ENCODE data around the gene KIF6.

GRCh38 chr6:39653612-39654011, 71.6 kb downstream of the KIF6 start:
- no peak for TF ChIP-seq POLR2A (IDR thresholded peaks at IDR 0.05)
- TF ChIP-seq, protein P1, sequence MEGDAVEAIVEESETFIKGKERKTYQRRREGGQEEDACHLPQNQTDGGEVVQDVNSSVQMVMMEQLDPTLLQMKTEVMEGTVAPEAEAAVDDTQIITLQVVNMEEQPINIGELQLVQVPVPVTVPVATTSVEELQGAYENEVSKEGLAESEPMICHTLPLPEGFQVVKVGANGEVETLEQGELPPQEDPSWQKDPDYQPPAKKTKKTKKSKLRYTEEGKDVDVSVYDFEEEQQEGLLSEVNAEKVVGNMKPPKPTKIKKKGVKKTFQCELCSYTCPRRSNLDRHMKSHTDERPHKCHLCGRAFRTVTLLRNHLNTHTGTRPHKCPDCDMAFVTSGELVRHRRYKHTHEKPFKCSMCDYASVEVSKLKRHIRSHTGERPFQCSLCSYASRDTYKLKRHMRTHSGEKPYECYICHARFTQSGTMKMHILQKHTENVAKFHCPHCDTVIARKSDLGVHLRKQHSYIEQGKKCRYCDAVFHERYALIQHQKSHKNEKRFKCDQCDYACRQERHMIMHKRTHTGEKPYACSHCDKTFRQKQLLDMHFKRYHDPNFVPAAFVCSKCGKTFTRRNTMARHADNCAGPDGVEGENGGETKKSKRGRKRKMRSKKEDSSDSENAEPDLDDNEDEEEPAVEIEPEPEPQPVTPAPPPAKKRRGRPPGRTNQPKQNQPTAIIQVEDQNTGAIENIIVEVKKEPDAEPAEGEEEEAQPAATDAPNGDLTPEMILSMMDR (IDR thresholded peaks at IDR 0.05): no peak
